Measurements from ENCODE around the gene HEBP1. TPM values are rescaled to one million over a fixed set of nuclear protein-coding genes. Genes with fewer than 3 reads are reported as not detected.

Gene HEBP1
- total RNA-seq, 1 experiment from 2014 or later: 6.2 TPM

- no peaks in the 10 kb centered on the region for H3K79me2 ChIP-seq (ENCODE audit: low read length)
- H3K27ac ChIP-seq (ENCODE audit: low read length): no peak overlapping the region
- ATAC-seq (no peak), DNase-seq (no peak)
- no TSS peak for BruUV-seq (replicated peaks)
- CTCF ChIA-PET: no interaction called here
- H3K4me2 ChIP-seq (ENCODE audit: low read length): no peak overlapping the region
- H3K9me2 ChIP-seq (replicated peaks; ENCODE audit: low read length): no peaks in the 10 kb centered on the region
- H3K4me1 ChIP-seq (ENCODE audit: insufficient read depth, low read length): no peaks in the 10 kb centered on the region
- TF ChIP-seq CTCF (conservative IDR thresholded peaks at IDR 0.05; ENCODE audit: low read depth, low read length): no peak
- TF ChIP-seq EZH2 (IDR thresholded peaks at IDR 0.05; ENCODE audit: low read length, unreplicated experiment): no peak
- TF ChIP-seq EZH2phosphoT487 (IDR thresholded peaks at IDR 0.05; ENCODE audit: borderline replicate concordance, low read length): no peak
- no peaks in the 10 kb centered on the region for H3K9me3 ChIP-seq (ENCODE audit: low read length)
- no peaks in the 10 kb centered on the region for H3K36me3 ChIP-seq (ENCODE audit: low read depth, low read length)
- H3K9ac ChIP-seq (ENCODE audit: low read length): no peak overlapping the region
- no peaks in the 10 kb centered on the region for H3F3A ChIP-seq (ENCODE audit: low read length, unreplicated experiment)
- no peak overlapping the region for H2AFZ ChIP-seq (ENCODE audit: low read length)
- no peak overlapping the region for H3K4me3 ChIP-seq (ENCODE audit: low read length)
- intact Hi-C loops (cut with micrococcal nuclease): no loop called here
- POLR2A ChIA-PET (ENCODE audit: unreplicated experiment): no interaction called here
- H4K20me1 ChIP-seq (ENCODE audit: low read length): no peaks in the 10 kb centered on the region
- no peaks in the 10 kb centered on the region for H3K27me3 ChIP-seq (ENCODE audit: low read length)
Measured at GRCh38 chr12:13032164-13032563, 32.1 kb upstream of the HEBP1 start.

GRCh38 chr12:13030541-13031291 lies 30.7 kb upstream of the HEBP1 start:
- H3K36me3 ChIP-seq (ENCODE audit: low read depth, low read length): no peaks in the 10 kb centered on the region
- TF ChIP-seq EZH2phosphoT487 (IDR thresholded peaks at IDR 0.05; ENCODE audit: borderline replicate concordance, low read length) (no peak), CTCF (conservative IDR thresholded peaks at IDR 0.05; ENCODE audit: low read depth, low read length) (no peak), EZH2 (IDR thresholded peaks at IDR 0.05; ENCODE audit: low read length, unreplicated experiment) (no peak)
- H3K79me2 ChIP-seq (ENCODE audit: low read length): no peaks in the 10 kb centered on the region
- H3F3A ChIP-seq (ENCODE audit: low read length, unreplicated experiment): no peaks in the 10 kb centered on the region
- no peaks in the 10 kb centered on the region for H3K9me3 ChIP-seq (ENCODE audit: low read length)
- H3K9ac ChIP-seq (ENCODE audit: low read length): no peak overlapping the region
- ChIA-PET POLR2A (ENCODE audit: unreplicated experiment) (no interaction called here), CTCF (no interaction called here)
- no peaks in the 10 kb centered on the region for H4K20me1 ChIP-seq (ENCODE audit: low read length)
- H3K27me3 ChIP-seq (ENCODE audit: low read length): no peaks in the 10 kb centered on the region
- no peak overlapping the region for H3K27ac ChIP-seq (ENCODE audit: low read length)
- H3K9me2 ChIP-seq (replicated peaks; ENCODE audit: low read length): no peaks in the 10 kb centered on the region
- no peak overlapping the region for H3K4me3 ChIP-seq (ENCODE audit: low read length)
- BruUV-seq (replicated peaks): no TSS peak
- intact Hi-C loops (cut with micrococcal nuclease): no loop called here
- ATAC-seq (no peak), DNase-seq (no peak)
- H3K4me2 ChIP-seq (ENCODE audit: low read length): no peak overlapping the region
- H2AFZ ChIP-seq (ENCODE audit: low read length): no peak overlapping the region
- no peaks in the 10 kb centered on the region for H3K4me1 ChIP-seq (ENCODE audit: insufficient read depth, low read length)

GRCh38 chr12:13028825-13029570 lies 28.9 kb upstream of the HEBP1 start:
- Histone ChIP-seq H3K79me2 (ENCODE audit: low read length) (no peaks in the 10 kb centered on the region), H4K20me1 (ENCODE audit: low read length) (no peaks in the 10 kb centered on the region), H3K27ac (ENCODE audit: low read length) (no peak overlapping the region), H3K4me1 (ENCODE audit: insufficient read depth, low read length) (no peaks in the 10 kb centered on the region), H3K4me2 (ENCODE audit: low read length) (no peak overlapping the region), H3K9ac (ENCODE audit: low read length) (no peak overlapping the region), H3K36me3 (ENCODE audit: low read depth, low read length) (no peaks in the 10 kb centered on the region), H3K4me3 (ENCODE audit: low read length) (no peak overlapping the region), H3K27me3 (ENCODE audit: low read length) (no peaks in the 10 kb centered on the region), H3K9me3 (ENCODE audit: low read length) (no peaks in the 10 kb centered on the region), H3F3A (ENCODE audit: low read length, unreplicated experiment) (no peaks in the 10 kb centered on the region), H3K9me2 (replicated peaks; ENCODE audit: low read length) (no peaks in the 10 kb centered on the region), H2AFZ (ENCODE audit: low read length) (no peak overlapping the region)
- BruUV-seq (replicated peaks): no TSS peak
- ATAC-seq: no peak
- ChIA-PET CTCF (no interaction called here), POLR2A (ENCODE audit: unreplicated experiment) (no interaction called here)
- DNase-seq: no peak
- intact Hi-C loops (cut with micrococcal nuclease): no loop called here
- TF ChIP-seq CTCF (conservative IDR thresholded peaks at IDR 0.05; ENCODE audit: low read depth, low read length) (no peak), EZH2phosphoT487 (IDR thresholded peaks at IDR 0.05; ENCODE audit: borderline replicate concordance, low read length) (no peak), EZH2 (IDR thresholded peaks at IDR 0.05; ENCODE audit: low read length, unreplicated experiment) (no peak)

Measured in PC-3 (cell line).